Activated CD8-positive, alpha-beta memory T cell treated with anti-CD3 and anti-CD28 coated beads for 36 hours (primary cell): ENCODE measurements around the gene PYM1. TPM values are rescaled to one million over a fixed set of nuclear protein-coding genes. Genes with fewer than 3 reads are reported as not detected.

Source experiments
- CTCF ChIA-PET: fragments of 350-600 bp; sonication (Branson Sonifier 250); formaldehyde crosslinking; loops from one replicate; lab custom pipeline; 2021; ENCODE audit warnings: antibody characterized with exemption; lab: Charles Lee
- POLR2A ChIA-PET: fragments of 350-600 bp; sonication (Branson Sonifier 250); formaldehyde crosslinking; loops from one replicate; lab custom pipeline; 2021; ENCODE audit warnings: antibody characterized with exemption; lab: Charles Lee
- total RNA-seq, 2 experiments: library from RNA; stranded (reverse); gene quantifications; one replicate each; pipeline ENCODE4 v1.2.3, GENCODE V29; 2021

Gene PYM1
- total RNA-seq, 2 experiments from 2014 or later = 34.8 to 36.2 TPM

GRCh38 chr12:55946553-55946952 lies 18.9 kb upstream of the PYM1 start:
- ChIA-PET CTCF (interaction anchor here (0.7 to 1.2 kb wide), 3 partner anchors 18 to 67 kb away, joined by 3 to 4 read pairs (median 3); partner anchors contain the start of gene PYM1), POLR2A (interaction anchor here (0.8 kb wide), 1 partner anchor 169 kb away, joined by 7 read pairs; no protein-coding TSS in a partner anchor)

- CTCF ChIA-PET = interaction anchor here (1.0 to 3.9 kb wide), 3 partner anchors 9 to 204 kb away, joined by 3 to 23 read pairs (median 3); partner anchors contain the start of gene DGKA
- POLR2A ChIA-PET = interaction anchor here (0.6 to 1.5 kb wide), 2 partner anchors 15 to 97 kb away, joined by 3 to 5 read pairs; no protein-coding TSS in a partner anchor
These were observed 15.0 kb upstream of the PYM1 start for GRCh38 chr12:55942577-55943136.

- CTCF ChIA-PET = interaction anchor here (1.0 to 3.9 kb wide), 2 partner anchors 12 to 203 kb away, joined by 3 to 23 read pairs; partner anchors contain the start of gene DGKA
- POLR2A ChIA-PET = interaction anchor here (1.5 kb wide), 1 partner anchor 15 kb away, joined by 5 read pairs; no protein-coding TSS in a partner anchor
These were observed 14.4 kb upstream of the PYM1 start for GRCh38 chr12:55942055-55942454.

- ChIA-PET POLR2A (interaction anchor here (0.6 to 1.8 kb wide), 4 partner anchors 14 to 122 kb away, joined by 3 to 6 read pairs (median 4); partner anchors contain the start of genes ORMDL2 and RAB5B), CTCF (interaction anchor here (0.6 to 3.9 kb wide), 22 partner anchors 9 to 202 kb away, joined by 3 to 30 read pairs (median 4); partner anchors contain the start of genes DGKA, ORMDL2, PYM1 and SARNP)
These were observed 12.5 kb upstream of the PYM1 start for GRCh38 chr12:55940065-55940732.

GRCh38 chr12:55938826-55939501 lies 11.3 kb upstream of the PYM1 start:
- ChIA-PET POLR2A (interaction anchor here (0.8 to 1.8 kb wide), 4 partner anchors 9 to 121 kb away, joined by 3 to 6 read pairs (median 4); partner anchors contain the start of gene ORMDL2), CTCF (interaction anchor here (0.6 to 3.9 kb wide), 12 partner anchors 9 to 201 kb away, joined by 3 to 30 read pairs (median 3); partner anchors contain the start of genes DGKA and PYM1)

GRCh38 chr12:55937981-55938380 lies 10.3 kb upstream of the PYM1 start:
- ChIA-PET POLR2A (interaction anchor here (1.1 kb wide), 1 partner anchor 12 kb away, joined by 4 read pairs; no protein-coding TSS in a partner anchor), CTCF (interaction anchor here (0.6 to 3.2 kb wide), 2 partner anchors 13 to 163 kb away, joined by 4 to 30 read pairs; partner anchors contain the start of gene PYM1)

- CTCF ChIA-PET = interaction anchor here (1.0 to 2.6 kb wide), 6 partner anchors 10 to 197 kb away, joined by 3 to 12 read pairs (median 4); partner anchors contain the start of gene DNAJC14
- POLR2A ChIA-PET = interaction anchor here (0.5 to 1.3 kb wide), 3 partner anchors 8 to 172 kb away, joined by 3 to 5 read pairs (median 5); partner anchors contain the start of gene PYM1
These were observed 8.1 kb upstream of the PYM1 start for GRCh38 chr12:55935738-55936151.

GRCh38 chr12:55934773-55935172 lies 7.1 kb upstream of the PYM1 start:
- CTCF ChIA-PET = interaction anchor here (1.1 to 2.6 kb wide), 5 partner anchors 9 to 196 kb away, joined by 3 to 12 read pairs (median 5); no protein-coding TSS in a partner anchor
- POLR2A ChIA-PET = interaction anchor here (0.6 kb wide), 1 partner anchor 252 kb away, joined by 4 read pairs; no protein-coding TSS in a partner anchor

GRCh38 chr12:55933799-55934742 lies 6.4 kb upstream of the PYM1 start:
- CTCF ChIA-PET = interaction anchor here (0.6 to 2.6 kb wide), 8 partner anchors 8 to 195 kb away, joined by 3 to 12 read pairs (median 4); partner anchors contain the start of gene DNAJC14

GRCh38 chr12:55933169-55933798 lies 5.6 kb upstream of the PYM1 start:
- ChIA-PET POLR2A (no interaction called here), CTCF (interaction anchor here (0.6 to 2.6 kb wide), 5 partner anchors 9 to 195 kb away, joined by 3 to 12 read pairs (median 4); partner anchors contain the start of gene DNAJC14)

More at GRCh38 chr12:55933799-55934742, 6.4 kb upstream of the PYM1 start:
- POLR2A ChIA-PET = interaction anchor here (0.6 kb wide), 1 partner anchor 252 kb away, joined by 4 read pairs; no protein-coding TSS in a partner anchor

- ChIA-PET CTCF (interaction anchor here (0.9 to 1.6 kb wide), 2 partner anchors 103 to 178 kb away, joined by 3 to 7 read pairs; partner anchors contain the start of gene DNAJC14), POLR2A (no interaction called here)
These were observed 4.8 kb upstream of the PYM1 start for GRCh38 chr12:55932551-55932910.

- POLR2A ChIA-PET = interaction anchor here (1.1 to 1.4 kb wide), 2 partner anchors 33 to 106 kb away, joined by 3 to 4 read pairs; no protein-coding TSS in a partner anchor
- CTCF ChIA-PET = interaction anchor here (0.5 to 3.6 kb wide), 5 partner anchors 9 to 194 kb away, joined by 3 to 23 read pairs (median 7); partner anchors contain the start of gene DNAJC14
These were observed 4.3 kb upstream of the PYM1 start for GRCh38 chr12:55931780-55932550.

- ChIA-PET CTCF (interaction anchor here (0.5 to 3.6 kb wide), 4 partner anchors 9 to 193 kb away, joined by 3 to 23 read pairs (median 6); no protein-coding TSS in a partner anchor), POLR2A (interaction anchor here (0.5 to 1.4 kb wide), 5 partner anchors 9 to 105 kb away, joined by 3 to 7 read pairs (median 3); no protein-coding TSS in a partner anchor)
These were observed 3.7 kb upstream of the PYM1 start for GRCh38 chr12:55931317-55931779.

GRCh38 chr12:55930771-55931316 lies 3.1 kb upstream of the PYM1 start, which contains the start of gene DGKA:
Gene DGKA, plus strand, starts transcription at chr12:55931162. Its CDS starts 5,342 bp downstream, at chr12:55936504.
- CTCF ChIA-PET = interaction anchor here (0.5 to 3.6 kb wide), 7 partner anchors 10 to 193 kb away, joined by 3 to 23 read pairs (median 4); partner anchors contain the start of genes ORMDL2 and SARNP
- POLR2A ChIA-PET = interaction anchor here (0.5 to 1.4 kb wide), 8 partner anchors 9 to 201 kb away, joined by 3 to 13 read pairs (median 4); partner anchors contain the start of genes CD63, ORMDL2, RAB5B and SARNP
